ENCODE data around the gene HLCS.

Gene HLCS

DNA sequence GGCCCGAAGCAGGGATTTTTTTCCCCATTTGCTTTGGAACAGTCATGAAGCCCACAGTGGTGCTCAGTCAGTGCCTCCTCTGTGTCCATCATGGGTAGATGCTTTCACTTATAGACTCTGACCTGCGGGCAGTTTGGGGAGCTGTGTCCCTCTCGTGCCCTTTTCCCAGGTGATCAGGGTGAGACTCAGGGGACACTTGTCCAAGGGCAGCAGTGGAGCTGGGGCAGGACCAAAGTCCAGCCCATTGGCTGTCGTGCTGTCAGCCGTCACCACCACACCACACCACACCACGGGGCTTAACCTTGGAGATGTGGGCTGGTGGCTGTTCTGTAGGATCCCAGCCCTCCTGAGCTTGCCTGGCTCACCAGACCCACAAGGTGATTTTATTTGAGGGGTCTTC, 232.6 kb downstream of the HLCS start:
- Histone ChIP-seq H3K9ac (ENCODE audit: low read depth, low read length, poor library complexity, severe bottlenecking) (no peak overlapping the region), H3K4me2 (ENCODE audit: low read depth, low read length, poor library complexity, severe bottlenecking) (no peak overlapping the region), H2AFZ (ENCODE audit: low read length) (no peak overlapping the region), H3F3A (ENCODE audit: low read depth) (no peaks in the 10 kb centered on the region), H3K79me2 (ENCODE audit: insufficient read depth, low read length) (no peaks in the 10 kb centered on the region), H3K9me2 (replicated peaks; ENCODE audit: low read depth, low read length) (no peaks in the 10 kb centered on the region), H3K27me3 (ENCODE audit: insufficient read depth, low read length, poor library complexity, severe bottlenecking) (no peaks in the 10 kb centered on the region), H3K4me1 (ENCODE audit: insufficient read depth, low read length, poor library complexity, severe bottlenecking) (no peaks in the 10 kb centered on the region), H3K4me3 (ENCODE audit: low read length, poor library complexity, severe bottlenecking) (no peak overlapping the region), H3K9me3 (ENCODE audit: insufficient read depth, low read depth, low read length) (no peaks in the 10 kb centered on the region), H3K36me3 (ENCODE audit: insufficient read depth, low read length) (no peaks in the 10 kb centered on the region), H4K20me1 (ENCODE audit: insufficient read depth, low read length, poor library complexity, severe bottlenecking) (no peaks in the 10 kb centered on the region)
- TF ChIP-seq EZH2phosphoT487 (IDR thresholded peaks at IDR 0.05; ENCODE audit: borderline replicate concordance) (no peak), CTCF (conservative IDR thresholded peaks at IDR 0.05; ENCODE audit: low read length) (no peak)

GRCh38 chr21:36732761-36733160, 233.7 kb downstream of the HLCS start:
- Histone ChIP-seq H3K79me2 (ENCODE audit: insufficient read depth, low read length) (no peaks in the 10 kb centered on the region), H3K27me3 (ENCODE audit: insufficient read depth, low read length, poor library complexity, severe bottlenecking) (no peaks in the 10 kb centered on the region), H3K9ac (ENCODE audit: low read depth, low read length, poor library complexity, severe bottlenecking) (no peak overlapping the region), H3K4me1 (ENCODE audit: insufficient read depth, low read length, poor library complexity, severe bottlenecking) (no peaks in the 10 kb centered on the region), H3K36me3 (ENCODE audit: insufficient read depth, low read length) (no peaks in the 10 kb centered on the region), H4K20me1 (ENCODE audit: insufficient read depth, low read length, poor library complexity, severe bottlenecking) (no peaks in the 10 kb centered on the region), H3F3A (ENCODE audit: low read depth) (no peaks in the 10 kb centered on the region), H3K9me2 (replicated peaks; ENCODE audit: low read depth, low read length) (no peaks in the 10 kb centered on the region), H3K9me3 (ENCODE audit: insufficient read depth, low read depth, low read length) (no peaks in the 10 kb centered on the region), H3K4me3 (ENCODE audit: low read length, poor library complexity, severe bottlenecking) (no peak overlapping the region), H2AFZ (ENCODE audit: low read length) (no peak overlapping the region), H3K4me2 (ENCODE audit: low read depth, low read length, poor library complexity, severe bottlenecking) (no peak overlapping the region)
- no peak for TF ChIP-seq CTCF (conservative IDR thresholded peaks at IDR 0.05; ENCODE audit: low read length)
- TF ChIP-seq EZH2phosphoT487 (IDR thresholded peaks at IDR 0.05; ENCODE audit: borderline replicate concordance), result no peak

DNA sequence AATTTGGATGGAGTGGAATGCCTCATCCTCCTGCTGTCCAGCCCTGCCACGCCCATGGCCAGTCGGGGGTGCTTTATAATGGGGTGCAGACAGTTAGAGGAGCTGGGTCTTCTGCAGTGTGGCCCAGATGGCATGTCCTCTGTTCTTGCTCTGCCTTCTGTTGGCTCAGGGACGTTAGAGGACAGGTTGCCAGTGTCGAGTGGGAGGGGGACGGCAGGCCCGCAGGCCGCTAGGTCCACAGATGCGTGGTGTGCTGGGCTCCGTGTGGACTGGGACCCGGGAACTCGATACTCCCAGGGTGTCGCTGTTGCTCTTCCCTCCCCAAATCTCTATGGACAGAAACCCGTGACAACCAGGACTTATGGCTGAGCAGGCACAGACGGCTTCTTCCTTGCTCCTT, 234.3 kb downstream of the HLCS start:
- Histone ChIP-seq H3K9ac (ENCODE audit: low read depth, low read length, poor library complexity, severe bottlenecking) (no peak overlapping the region), H4K20me1 (ENCODE audit: insufficient read depth, low read length, poor library complexity, severe bottlenecking) (no peaks in the 10 kb centered on the region), H3K4me2 (ENCODE audit: low read depth, low read length, poor library complexity, severe bottlenecking) (no peak overlapping the region), H2AFZ (ENCODE audit: low read length) (no peak overlapping the region), H3K79me2 (ENCODE audit: insufficient read depth, low read length) (no peaks in the 10 kb centered on the region), H3K9me2 (replicated peaks; ENCODE audit: low read depth, low read length) (no peaks in the 10 kb centered on the region), H3K36me3 (ENCODE audit: insufficient read depth, low read length) (no peaks in the 10 kb centered on the region), H3K9me3 (ENCODE audit: insufficient read depth, low read depth, low read length) (no peaks in the 10 kb centered on the region), H3K4me3 (ENCODE audit: low read length, poor library complexity, severe bottlenecking) (no peak overlapping the region), H3K4me1 (ENCODE audit: insufficient read depth, low read length, poor library complexity, severe bottlenecking) (no peaks in the 10 kb centered on the region), H3F3A (ENCODE audit: low read depth) (no peaks in the 10 kb centered on the region), H3K27me3 (ENCODE audit: insufficient read depth, low read length, poor library complexity, severe bottlenecking) (no peaks in the 10 kb centered on the region)
- TF ChIP-seq EZH2phosphoT487 (IDR thresholded peaks at IDR 0.05; ENCODE audit: borderline replicate concordance), result no peak
- TF ChIP-seq CTCF (conservative IDR thresholded peaks at IDR 0.05; ENCODE audit: low read length), result no peak

Measured in Loucy (cell line).